ENCODE data around the gene TSSK3.

Gene TSSK3

DNA sequence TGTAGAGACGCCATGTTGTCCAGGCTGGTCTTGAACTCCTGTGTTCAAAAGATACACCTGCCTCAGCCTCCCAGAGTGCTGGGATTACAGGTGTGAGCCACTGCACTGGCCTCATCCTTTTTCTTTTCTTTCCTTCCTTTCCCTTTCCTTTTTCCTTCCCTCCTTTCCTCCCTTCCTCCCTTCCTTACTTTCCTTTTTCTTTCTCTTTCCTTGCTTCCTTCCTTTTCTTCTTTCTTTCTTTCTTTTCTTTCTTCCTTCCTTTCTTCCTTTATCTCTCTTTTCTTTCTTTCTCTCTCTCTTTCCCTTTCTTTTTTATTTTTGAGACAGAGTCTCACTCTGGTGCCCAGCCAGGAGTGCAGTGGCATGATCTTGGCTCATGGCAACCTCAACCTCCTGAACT is 5.9 kb upstream of the TSSK3 start:
- Histone ChIP-seq H3K4me1 (no peaks in the 10 kb centered on the region), H3K4me3 (ENCODE audit: low read depth, low read length) (no peak overlapping the region), H3K36me3 (no peaks in the 10 kb centered on the region), H3K27me3 (no peaks in the 10 kb centered on the region), H3K9me3 (no peaks in the 10 kb centered on the region)
- TF ChIP-seq, protein P1, sequence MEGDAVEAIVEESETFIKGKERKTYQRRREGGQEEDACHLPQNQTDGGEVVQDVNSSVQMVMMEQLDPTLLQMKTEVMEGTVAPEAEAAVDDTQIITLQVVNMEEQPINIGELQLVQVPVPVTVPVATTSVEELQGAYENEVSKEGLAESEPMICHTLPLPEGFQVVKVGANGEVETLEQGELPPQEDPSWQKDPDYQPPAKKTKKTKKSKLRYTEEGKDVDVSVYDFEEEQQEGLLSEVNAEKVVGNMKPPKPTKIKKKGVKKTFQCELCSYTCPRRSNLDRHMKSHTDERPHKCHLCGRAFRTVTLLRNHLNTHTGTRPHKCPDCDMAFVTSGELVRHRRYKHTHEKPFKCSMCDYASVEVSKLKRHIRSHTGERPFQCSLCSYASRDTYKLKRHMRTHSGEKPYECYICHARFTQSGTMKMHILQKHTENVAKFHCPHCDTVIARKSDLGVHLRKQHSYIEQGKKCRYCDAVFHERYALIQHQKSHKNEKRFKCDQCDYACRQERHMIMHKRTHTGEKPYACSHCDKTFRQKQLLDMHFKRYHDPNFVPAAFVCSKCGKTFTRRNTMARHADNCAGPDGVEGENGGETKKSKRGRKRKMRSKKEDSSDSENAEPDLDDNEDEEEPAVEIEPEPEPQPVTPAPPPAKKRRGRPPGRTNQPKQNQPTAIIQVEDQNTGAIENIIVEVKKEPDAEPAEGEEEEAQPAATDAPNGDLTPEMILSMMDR (IDR thresholded peaks at IDR 0.05; ENCODE audit: low read depth, low read length): no peak
- no peak for DNase-seq

DNA sequence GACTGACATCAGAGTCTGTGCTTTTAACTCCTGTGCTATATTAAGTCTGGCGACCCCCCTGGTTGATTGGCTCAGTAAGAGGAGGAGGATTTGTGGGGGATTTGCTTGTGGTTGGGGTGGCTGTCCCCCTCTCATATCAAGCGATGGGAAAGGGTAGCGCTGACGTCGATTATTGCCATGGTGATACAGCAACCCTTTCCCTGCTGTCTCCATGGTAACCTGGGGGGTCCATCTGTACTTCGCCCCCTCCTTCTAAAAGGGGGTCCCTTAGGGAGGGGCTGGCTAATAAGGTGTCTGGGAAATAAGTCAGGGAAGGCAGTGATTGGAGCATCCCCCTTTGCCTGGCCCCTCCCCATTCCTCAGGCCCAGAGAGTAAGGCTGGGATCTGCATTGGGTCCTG is 4.7 kb upstream of the TSSK3 start:
- H3K36me3 ChIP-seq: no peaks in the 10 kb centered on the region
- H3K27me3 ChIP-seq: no peaks in the 10 kb centered on the region
- no peaks in the 10 kb centered on the region for H3K4me1 ChIP-seq
- DNase-seq: no peak
- H3K4me3 ChIP-seq (ENCODE audit: low read depth, low read length): no peak overlapping the region
- TF ChIP-seq, protein P1 (IDR thresholded peaks at IDR 0.05; ENCODE audit: low read depth, low read length): no peak
- H3K9me3 ChIP-seq: no peaks in the 10 kb centered on the region

- Histone ChIP-seq H3K9me3 (no peaks in the 10 kb centered on the region), H3K36me3 (no peaks in the 10 kb centered on the region), H3K27me3 (no peaks in the 10 kb centered on the region), H3K4me1 (no peaks in the 10 kb centered on the region), H3K4me3 (ENCODE audit: low read depth, low read length) (no peak overlapping the region)
- DNase-seq: no peak
- TF ChIP-seq, protein P1 (IDR thresholded peaks at IDR 0.05; ENCODE audit: low read depth, low read length): no peak
These were observed 3.9 kb upstream of the TSSK3 start for GRCh38 chr1:32358435-32358834.

GRCh38 chr1:32361308-32361673 is 1.0 kb upstream of the TSSK3 start:
- TF ChIP-seq, protein P1 (IDR thresholded peaks at IDR 0.05; ENCODE audit: low read depth, low read length): no peak
- Histone ChIP-seq H3K36me3 (no peaks in the 10 kb centered on the region), H3K4me3 (ENCODE audit: low read depth, low read length) (no peak overlapping the region), H3K9me3 (no peaks in the 10 kb centered on the region), H3K27me3 (no peaks in the 10 kb centered on the region), H3K4me1 (no peaks in the 10 kb centered on the region)
- DNase-seq: no peak

DNA sequence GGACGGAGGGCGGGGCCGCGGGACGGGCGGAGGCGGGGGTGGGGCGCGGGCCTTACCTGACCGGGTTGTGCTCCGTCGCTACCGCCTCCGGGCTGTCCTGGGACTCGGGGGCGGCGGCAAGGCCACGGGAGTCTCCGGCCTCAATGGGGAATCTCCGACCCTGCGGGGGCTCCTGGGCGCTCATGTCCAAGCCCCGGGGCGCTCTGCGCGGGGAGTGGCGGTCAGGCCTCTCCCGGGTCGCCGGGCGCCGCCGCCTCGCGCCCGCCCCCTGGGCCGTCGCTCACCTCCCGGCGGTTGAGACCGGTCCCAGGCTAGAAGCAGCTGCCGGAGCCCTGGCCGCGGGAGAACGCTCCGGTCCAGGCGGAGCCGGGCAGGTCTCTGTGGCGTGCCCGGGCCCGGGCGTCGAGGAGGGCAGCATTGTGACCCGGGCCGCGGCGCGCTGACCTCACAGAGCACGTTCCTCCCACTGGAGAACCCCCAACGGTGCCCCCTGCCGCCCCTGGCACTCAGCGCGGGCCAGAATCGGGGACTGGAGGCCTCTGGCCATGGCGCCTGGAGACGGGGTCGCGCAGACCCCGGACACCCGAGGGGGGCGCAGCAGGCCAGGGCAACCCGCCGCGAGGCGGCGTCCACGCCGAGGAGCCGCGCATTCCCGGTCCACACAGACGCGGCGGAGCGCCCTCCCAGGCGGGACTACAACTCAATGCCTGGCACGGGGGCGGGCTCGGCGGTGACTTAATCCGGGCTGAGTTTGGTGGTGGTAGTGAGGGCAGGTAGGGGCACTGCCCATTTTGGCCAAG is 465 bp upstream of the TSSK3 start:
- peak overlapping the region; percentile 35 for H3K4me3 ChIP-seq (ENCODE audit: low read depth, low read length)
- DNase-seq: peak; percentile 42
- H3K36me3 ChIP-seq: no peaks in the 10 kb centered on the region

GRCh38 chr1:32363713-32364112 is 1.4 kb downstream of the TSSK3 start:
- Histone ChIP-seq H3K9me3 (no peaks in the 10 kb centered on the region), H3K4me3 (ENCODE audit: low read depth, low read length) (no peak overlapping the region), H3K36me3 (no peaks in the 10 kb centered on the region), H3K27me3 (no peaks in the 10 kb centered on the region), H3K4me1 (no peaks in the 10 kb centered on the region)
- TF ChIP-seq, protein P1 (IDR thresholded peaks at IDR 0.05; ENCODE audit: low read depth, low read length): no peak
- DNase-seq: no peak

More for the DNA sequence above, 465 bp upstream of the TSSK3 start:
- H3K4me1 ChIP-seq: no peaks in the 10 kb centered on the region
- H3K9me3 ChIP-seq: no peaks in the 10 kb centered on the region
- no peaks in the 10 kb centered on the region for H3K27me3 ChIP-seq
- TF ChIP-seq, protein P1 (IDR thresholded peaks at IDR 0.05; ENCODE audit: low read depth, low read length): peak; percentile 29
